Natural killer cell (primary cell): ENCODE results near the gene MCM3AP. TPM values are rescaled to one million over a fixed set of nuclear protein-coding genes. Genes with fewer than 3 reads are reported as not detected.

Experiments used
- ATAC-seq, 3 donors: fragments of 150-1000 bp in 2 of 3; fragments of 200-7000 bp in 1 of 3; cut with Tn5 transposase; 1 replicate in 1 of 3; 2 replicates in 2 of 3; pipeline ENCODE4 v1.10.0; 2021; ENCODE audit warnings: mild to moderate bottlenecking in 2 of 3, moderate library complexity in 2 of 3
- DNase-seq, 2 donors: peaks; one replicate each; pipeline versions ENCODE4 v3.0.0 to v3.0.0-alpha.2; 2013 to 2021; ENCODE audit warnings: mixed read lengths in 1 of 2
- H3K27ac ChIP-seq: one replicate; pipeline ENCODE4 v1.5.1; 2013; ENCODE audit warnings: mild to moderate bottlenecking, low read length
- H3K27me3 ChIP-seq: one replicate; pipeline ENCODE4 v1.6.1; 2013; ENCODE audit warnings: low read length; ENCODE audit not compliant: control insufficient read depth, insufficient read depth
- H3K36me3 ChIP-seq: one replicate; pipeline ENCODE4 v1.6.1; 2013; ENCODE audit warnings: low read length; ENCODE audit not compliant: control insufficient read depth, insufficient read depth
- H3K4me1 ChIP-seq: one replicate; pipeline ENCODE4 v1.6.1; 2013; ENCODE audit warnings: low read length; ENCODE audit not compliant: control insufficient read depth, insufficient read depth
- H3K4me3 ChIP-seq: one replicate; pipeline ENCODE4 v1.5.1; 2013; ENCODE audit warnings: low read length
- H3K9me3 ChIP-seq: one replicate; pipeline ENCODE4 v1.6.1; 2013; ENCODE audit warnings: low read length; ENCODE audit not compliant: control insufficient read depth, insufficient read depth
- H3K27ac Mint-ChIP-seq, 2 donors: one replicate each; pipeline ENCODE4 v1.8.0; 2022; ENCODE audit warnings: mild to moderate bottlenecking in 2 of 2, mixed read lengths in 2 of 2, moderate library complexity in 1 of 2
- H3K27me3 Mint-ChIP-seq, 2 donors: one replicate each; pipeline ENCODE4 v1.8.0; 2022; ENCODE audit warnings: low read depth in 2 of 2, mixed read lengths in 2 of 2
- H3K36me3 Mint-ChIP-seq: one replicate; pipeline ENCODE4 v1.8.0; 2022; ENCODE audit warnings: mixed read lengths
- H3K4me1 Mint-ChIP-seq, 2 donors: one replicate each; pipeline ENCODE4 v1.8.0; 2022; ENCODE audit warnings: mixed read lengths in 2 of 2
- H3K4me3 Mint-ChIP-seq: one replicate; pipeline ENCODE4 v1.8.0; 2022; ENCODE audit warnings: mild to moderate bottlenecking, moderate library complexity, mixed read lengths
- H3K9me3 Mint-ChIP-seq, 2 donors: one replicate each; pipeline ENCODE4 v1.8.0; 2022; ENCODE audit warnings: mixed read lengths in 2 of 2
- WGBS: methylation state at CpG from one replicate; pipeline ENCODE4 v1.1.7; 2013; ENCODE audit warnings: missing lambda C conversion rate; ENCODE audit not compliant: insufficient coverage; 5-methylcytosine and 5-hydroxymethylcytosine counted together
- intact Hi-C: fragments of 100-400 bp; cut with micrococcal nuclease; formaldehyde crosslinking; loops from one replicate; pipeline ENCODE4 v1.14.2; 2022
- total RNA-seq, 4 donors: library from RNA; stranded (reverse); fragments of 120-200 nt in 1 of 4; gene quantifications; one replicate each; pipeline versions ENCODE4 v1.2.3 to v1.2.4, GENCODE V29; 2013 to 2022
- TF ChIP-seq, protein P1 (sequence below): fragments of 200-600 bp; IDR thresholded peaks from one replicate; pipeline ENCODE4 v1.8.0; 2022; ENCODE audit warnings: antibody characterized with exemption

MCM3AP gene
- total RNA-seq, 3 donors from 2014 or later (not counting 1 experiment from before 2014, with no cell fraction given): 143 to 172 (median 159) TPM

DNA sequence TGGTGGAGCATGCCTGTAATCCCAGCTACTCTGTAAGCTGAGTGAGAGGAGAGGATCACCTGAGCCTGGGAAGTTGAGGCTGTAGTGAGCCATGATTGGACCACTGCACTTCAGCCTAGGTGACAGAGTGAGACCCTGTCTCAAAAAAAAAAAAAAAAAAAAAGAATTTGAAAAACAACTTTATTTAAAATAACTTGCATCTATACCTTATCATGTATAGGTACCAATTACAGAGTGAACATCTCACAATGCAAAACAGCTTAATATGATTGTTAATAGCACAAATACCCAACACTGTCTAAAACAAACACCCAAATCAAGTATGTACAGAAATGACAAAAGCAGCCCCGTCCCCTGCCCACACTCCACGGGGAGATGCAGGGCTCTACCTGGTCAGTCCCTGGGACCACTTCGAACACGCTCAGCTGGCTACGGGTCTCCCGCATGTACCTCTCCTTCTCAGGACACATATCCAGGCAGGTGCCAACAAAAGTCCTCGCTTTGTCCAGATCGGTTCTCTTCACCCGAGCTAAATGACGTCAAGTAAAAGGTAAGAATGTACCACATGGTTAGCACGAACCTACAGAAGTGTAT, 10.5 kb downstream of the MCM3AP start:
- Histone ChIP-seq H3K36me3 (peaks cover 88% of the 10 kb centered on the region), H3K9me3 (no peaks in the 10 kb centered on the region), H3K27me3 (no peaks in the 10 kb centered on the region), H3K27ac (no peak overlapping the region), H3K4me1 (no peaks in the 10 kb centered on the region), H3K4me3 (no peak overlapping the region)
- Mint-ChIP-seq H3K9me3 (no peaks in the 10 kb centered on the region), H3K4me1 (peaks cover 0 to 4% of the 10 kb centered on the region in 2 donors), H3K36me3 (peaks cover 11% of the 10 kb centered on the region), H3K4me3 (no peak overlapping the region), H3K27ac (no peak overlapping the region), H3K27me3 (no peaks in the 10 kb centered on the region)
- WGBS: 96% methylated on average over 7 of the region's 11 CpGs
- ATAC-seq (no peak), DNase-seq (no peak)
- intact Hi-C loops: no loop called here
- TF ChIP-seq, protein P1, sequence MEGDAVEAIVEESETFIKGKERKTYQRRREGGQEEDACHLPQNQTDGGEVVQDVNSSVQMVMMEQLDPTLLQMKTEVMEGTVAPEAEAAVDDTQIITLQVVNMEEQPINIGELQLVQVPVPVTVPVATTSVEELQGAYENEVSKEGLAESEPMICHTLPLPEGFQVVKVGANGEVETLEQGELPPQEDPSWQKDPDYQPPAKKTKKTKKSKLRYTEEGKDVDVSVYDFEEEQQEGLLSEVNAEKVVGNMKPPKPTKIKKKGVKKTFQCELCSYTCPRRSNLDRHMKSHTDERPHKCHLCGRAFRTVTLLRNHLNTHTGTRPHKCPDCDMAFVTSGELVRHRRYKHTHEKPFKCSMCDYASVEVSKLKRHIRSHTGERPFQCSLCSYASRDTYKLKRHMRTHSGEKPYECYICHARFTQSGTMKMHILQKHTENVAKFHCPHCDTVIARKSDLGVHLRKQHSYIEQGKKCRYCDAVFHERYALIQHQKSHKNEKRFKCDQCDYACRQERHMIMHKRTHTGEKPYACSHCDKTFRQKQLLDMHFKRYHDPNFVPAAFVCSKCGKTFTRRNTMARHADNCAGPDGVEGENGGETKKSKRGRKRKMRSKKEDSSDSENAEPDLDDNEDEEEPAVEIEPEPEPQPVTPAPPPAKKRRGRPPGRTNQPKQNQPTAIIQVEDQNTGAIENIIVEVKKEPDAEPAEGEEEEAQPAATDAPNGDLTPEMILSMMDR: no peak

DNA sequence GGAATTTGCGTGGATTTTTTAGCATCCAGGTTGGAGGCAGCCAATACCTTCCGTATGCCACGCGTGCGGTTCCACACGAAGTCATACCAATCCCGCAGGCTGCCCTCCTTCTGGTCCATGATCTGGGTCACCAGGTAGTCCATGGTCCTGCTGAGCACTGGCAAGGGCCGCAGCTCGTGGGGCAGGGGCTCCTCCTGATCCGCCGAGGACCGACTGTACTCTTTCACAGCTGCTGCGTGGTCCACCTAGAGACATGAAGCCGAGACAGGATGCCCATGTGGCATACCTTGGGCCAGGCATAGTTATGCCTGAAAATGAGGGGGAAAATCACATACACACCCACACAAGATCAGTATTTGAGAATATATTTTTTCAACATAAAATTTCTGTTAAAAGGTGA, 12.1 kb downstream of the MCM3AP start:
- Mint-ChIP-seq H3K9me3 (no peaks in the 10 kb centered on the region), H3K4me3 (no peak overlapping the region), H3K27ac (peak overlapping the region in 1 of 2 donors; percentile 57), H3K4me1 (peaks cover 0 to 4% of the 10 kb centered on the region in 2 donors), H3K27me3 (no peaks in the 10 kb centered on the region), H3K36me3 (peaks cover 11% of the 10 kb centered on the region)
- TF ChIP-seq, protein P1: no peak
- Histone ChIP-seq H3K4me1 (no peaks in the 10 kb centered on the region), H3K27ac (no peak overlapping the region), H3K9me3 (no peaks in the 10 kb centered on the region), H3K4me3 (no peak overlapping the region), H3K27me3 (no peaks in the 10 kb centered on the region), H3K36me3 (peaks cover 85% of the 10 kb centered on the region)
- no peak for ATAC-seq
- intact Hi-C loops: no loop called here
- no peak for DNase-seq
- 97% methylated on average over 12 of the region's 14 CpGs for WGBS

DNA sequence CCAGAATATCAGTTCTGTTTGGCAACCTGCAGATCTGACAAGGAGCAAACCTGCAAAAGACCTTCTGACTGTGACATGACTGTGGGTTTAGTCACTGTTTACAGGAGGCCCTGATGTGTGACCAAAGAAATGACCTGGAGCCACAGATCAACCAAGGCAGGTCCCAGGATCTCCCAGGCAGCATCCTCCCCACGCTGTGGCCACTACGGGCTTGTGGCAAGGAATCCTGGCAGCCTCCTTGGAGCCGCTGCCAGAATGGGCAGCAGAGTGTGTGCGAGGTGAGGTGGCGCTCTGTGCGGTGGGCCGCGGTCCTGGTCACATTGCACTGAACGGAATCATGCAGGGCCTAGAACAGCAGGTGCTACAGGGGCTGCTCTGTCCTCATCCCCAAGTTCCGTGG, 15.9 kb downstream of the MCM3AP start:
- no peak overlapping the region for H3K27ac ChIP-seq
- TF ChIP-seq, protein P1: no peak
- no peaks in the 10 kb centered on the region for H3K4me1 ChIP-seq
- no peak overlapping the region for H3K4me3 Mint-ChIP-seq
- 99% methylated on average over 10 of the region's 10 CpGs for WGBS
- peaks cover 24% of the 10 kb centered on the region for H3K36me3 Mint-ChIP-seq
- H3K27me3 Mint-ChIP-seq: no peaks in the 10 kb centered on the region
- ATAC-seq: no peak
- no peak overlapping the region for H3K4me3 ChIP-seq
- no peak for DNase-seq
- no peak overlapping the region for H3K27ac Mint-ChIP-seq
- H3K36me3 ChIP-seq: peaks cover 87% of the 10 kb centered on the region
- no peaks in the 10 kb centered on the region for H3K9me3 Mint-ChIP-seq
- no peaks in the 10 kb centered on the region for H3K9me3 ChIP-seq
- H3K27me3 ChIP-seq: no peaks in the 10 kb centered on the region
- intact Hi-C loops: no loop called here
- H3K4me1 Mint-ChIP-seq: peaks cover 0 to 8% of the 10 kb centered on the region in 2 donors

DNA sequence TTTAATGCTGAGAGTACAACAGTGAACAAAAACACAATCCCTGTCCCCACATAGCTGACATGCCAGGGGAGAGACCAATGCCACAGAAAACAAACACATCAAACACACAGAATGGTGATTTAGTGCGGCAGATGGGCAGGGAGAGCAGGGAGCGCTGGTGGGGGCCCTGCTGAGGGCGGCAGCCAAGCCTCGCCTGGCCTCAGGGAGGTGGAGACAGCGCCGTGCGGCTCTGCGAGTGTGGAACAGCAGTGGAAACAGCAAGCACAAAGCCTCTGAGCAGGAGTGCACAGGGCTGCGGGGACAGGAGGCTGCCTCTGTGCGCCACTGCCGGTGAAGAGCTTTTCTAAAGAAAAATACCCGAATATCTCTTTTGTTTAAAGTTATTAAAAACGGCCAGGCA, 17.0 kb downstream of the MCM3AP start:
- TF ChIP-seq, protein P1: no peak
- H3K36me3 Mint-ChIP-seq: peaks cover 20% of the 10 kb centered on the region

More for the DNA sequence above, 17.0 kb downstream of the MCM3AP start:
- Histone ChIP-seq H3K9me3 (no peaks in the 10 kb centered on the region), H3K4me1 (no peaks in the 10 kb centered on the region), H3K27ac (no peak overlapping the region), H3K4me3 (no peak overlapping the region), H3K36me3 (peaks cover 84% of the 10 kb centered on the region), H3K27me3 (no peaks in the 10 kb centered on the region)
- 97% methylated on average over 13 of the region's 13 CpGs for WGBS
- no peak for DNase-seq
- intact Hi-C loops: no loop called here
- H3K27me3 Mint-ChIP-seq: no peaks in the 10 kb centered on the region
- no peak for ATAC-seq
- H3K9me3 Mint-ChIP-seq: no peaks in the 10 kb centered on the region
- H3K4me3 Mint-ChIP-seq: no peak overlapping the region
- H3K27ac Mint-ChIP-seq: no peak overlapping the region
- H3K4me1 Mint-ChIP-seq: peaks cover 0 to 4% of the 10 kb centered on the region in 2 donors
